DLD1 (cell line): ENCODE data around the gene HTR1A.

Source experiments
- in situ Hi-C: cut with HindIII; loops from 2 replicates; pipeline ENCODE4 v1.10.0; 2017; ENCODE audit warnings: low sequenced_read_pairs

Gene HTR1A

GRCh38 chr5:63962279-63962678 is at the start of gene HTR1A:
HTR1A (minus strand) TSS chr5:63962445; CDS start chr5:63961719, 726 bp downstream.
- in situ Hi-C loops = no loop called here

- in situ Hi-C loops = no loop called here
These were observed 41.7 kb upstream of the HTR1A start for GRCh38 chr5:64003966-64004365.

DNA sequence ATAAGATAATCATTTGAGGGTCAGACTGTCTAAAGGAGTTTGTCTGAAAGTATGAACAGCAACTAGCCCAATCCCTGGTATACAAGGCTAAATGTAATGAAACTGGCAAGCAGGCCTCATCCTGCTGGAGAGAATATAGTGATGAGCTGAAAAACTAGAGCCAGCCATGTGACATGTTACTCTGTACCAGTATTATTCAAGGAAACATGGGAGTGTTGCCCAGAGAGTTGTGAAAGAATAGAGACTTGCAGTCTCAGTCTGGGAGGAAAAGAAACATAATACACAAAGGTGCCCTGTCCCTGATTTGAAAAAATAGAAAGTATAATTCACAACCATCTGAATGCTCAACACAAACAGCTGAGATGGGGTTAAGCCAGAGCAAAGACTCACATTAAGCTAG is 37.9 kb upstream of the HTR1A start:
- in situ Hi-C loops = no loop called here

GRCh38 chr5:63987053-63987452 is 24.8 kb upstream of the HTR1A start:
- in situ Hi-C loops = no loop called here

DNA sequence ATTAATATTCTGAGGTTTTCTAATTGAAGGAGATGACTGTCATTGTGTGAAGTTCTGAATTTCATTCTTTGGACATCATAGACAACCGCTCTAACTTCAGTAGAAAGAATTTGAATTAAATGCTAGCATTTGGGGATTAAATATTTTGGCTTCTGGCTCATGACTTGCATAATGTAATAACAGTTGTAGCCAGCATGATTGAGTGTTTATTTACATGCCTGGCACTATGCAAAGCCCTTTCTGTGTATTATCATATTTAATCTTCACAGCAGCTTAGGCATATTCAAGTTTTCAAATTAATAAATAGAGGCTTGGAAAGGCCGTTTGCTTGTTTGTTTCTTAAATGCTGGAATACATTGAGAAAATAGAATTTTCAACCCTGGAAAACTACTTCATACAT is 19.6 kb upstream of the HTR1A start:
- in situ Hi-C loops = no loop called here

DNA sequence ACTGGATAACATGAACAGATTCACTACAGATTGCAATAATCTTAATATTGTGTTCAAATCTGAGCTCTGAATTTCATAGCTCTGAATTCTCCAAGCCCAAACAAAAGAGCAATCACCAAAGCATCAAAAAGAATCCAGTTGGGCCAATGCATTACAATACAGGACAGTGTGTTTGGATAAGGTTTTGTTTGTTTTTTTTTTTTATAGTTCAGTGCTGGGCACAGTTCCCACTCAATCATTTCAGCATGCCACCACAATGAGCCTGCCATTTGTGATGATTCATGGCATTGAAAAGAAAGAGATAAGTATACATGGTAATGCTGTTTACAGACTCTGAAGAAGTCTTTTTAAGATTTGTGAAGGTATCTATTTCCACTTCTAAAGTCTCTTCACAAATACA is 1.7 kb upstream of the HTR1A start:
- in situ Hi-C loops = no loop called here

- in situ Hi-C loops = no loop called here
These were observed 963 bp upstream of the HTR1A start for GRCh38 chr5:63963080-63963735.

DNA sequence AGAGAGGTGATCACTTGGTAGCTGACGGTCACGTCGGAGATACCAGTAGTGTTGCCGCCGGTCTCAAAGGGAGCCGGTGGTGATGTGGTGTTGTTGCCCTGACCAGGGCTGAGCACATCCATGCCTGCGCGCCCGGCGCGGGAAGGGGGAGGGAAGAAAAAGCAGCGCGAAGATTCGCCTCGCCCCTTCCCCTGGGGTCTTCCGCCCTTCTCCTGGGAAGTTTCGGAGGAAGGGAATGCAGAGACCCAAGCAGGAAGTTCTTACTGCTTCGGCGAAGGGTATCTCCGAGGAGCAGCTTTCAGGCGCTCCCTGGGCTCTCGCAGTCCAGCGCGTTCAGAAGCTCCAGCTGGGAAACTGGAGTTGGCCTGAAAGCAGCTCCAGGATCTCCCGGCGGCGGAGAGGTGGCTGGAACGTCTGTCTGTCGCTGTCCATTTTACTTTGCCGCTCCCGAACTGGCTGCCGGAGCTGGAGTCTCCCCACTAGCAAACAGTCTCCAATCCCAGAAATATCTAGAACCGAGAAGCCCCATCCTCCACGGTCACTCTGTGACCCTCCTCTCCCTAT is 565 bp downstream of the HTR1A start:
- in situ Hi-C loops = no loop called here

DNA sequence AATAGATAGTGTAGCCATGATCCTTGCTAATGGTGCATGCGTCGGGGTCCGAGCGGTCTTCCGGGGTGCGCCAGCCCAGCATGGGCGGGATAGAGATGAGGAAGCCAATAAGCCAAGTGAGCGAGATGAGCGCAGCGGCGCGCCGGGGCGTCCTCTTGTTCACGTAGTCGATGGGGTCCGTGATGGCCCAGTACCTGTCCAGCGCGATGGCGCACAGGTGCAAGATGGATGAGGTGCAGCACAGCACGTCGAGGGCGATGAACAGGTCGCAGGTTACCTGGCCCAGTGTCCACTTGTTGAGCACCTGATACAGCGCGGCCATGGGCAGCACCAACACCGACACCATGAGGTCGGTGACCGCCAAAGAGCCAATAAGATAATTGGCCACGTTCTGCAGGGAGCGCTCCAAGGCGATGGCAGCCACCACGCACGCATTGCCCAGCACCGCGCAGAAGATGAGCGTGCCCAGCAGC is 1.1 kb downstream of the HTR1A start:
- in situ Hi-C loops = no loop called here

DNA sequence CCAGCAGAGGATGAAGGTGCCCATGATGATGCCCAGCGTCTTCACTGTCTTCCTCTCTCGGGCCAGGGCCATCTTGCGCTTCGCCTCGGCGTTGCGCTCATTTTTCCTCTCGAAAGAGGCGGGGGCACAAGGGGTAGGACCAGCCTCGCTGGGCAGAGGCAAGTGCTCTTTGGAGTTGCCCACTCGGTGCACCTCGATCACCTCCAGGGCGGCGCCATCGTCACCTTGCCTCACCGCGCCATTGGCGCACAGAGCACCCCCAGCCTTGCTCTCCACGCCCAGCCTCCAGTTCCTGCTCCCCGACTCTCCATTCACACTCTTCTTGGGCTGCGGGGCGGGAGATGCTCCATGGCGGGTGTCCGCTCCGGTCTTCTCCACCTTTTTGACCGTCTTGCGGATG is 1.6 kb downstream of the HTR1A start:
- in situ Hi-C loops = no loop called here

GRCh38 chr5:63959177-63959982 is 2.9 kb downstream of the HTR1A start:
- in situ Hi-C loops = no loop called here

- in situ Hi-C loops = no loop called here
These were observed 3.6 kb downstream of the HTR1A start for GRCh38 chr5:63958654-63959053.

DNA sequence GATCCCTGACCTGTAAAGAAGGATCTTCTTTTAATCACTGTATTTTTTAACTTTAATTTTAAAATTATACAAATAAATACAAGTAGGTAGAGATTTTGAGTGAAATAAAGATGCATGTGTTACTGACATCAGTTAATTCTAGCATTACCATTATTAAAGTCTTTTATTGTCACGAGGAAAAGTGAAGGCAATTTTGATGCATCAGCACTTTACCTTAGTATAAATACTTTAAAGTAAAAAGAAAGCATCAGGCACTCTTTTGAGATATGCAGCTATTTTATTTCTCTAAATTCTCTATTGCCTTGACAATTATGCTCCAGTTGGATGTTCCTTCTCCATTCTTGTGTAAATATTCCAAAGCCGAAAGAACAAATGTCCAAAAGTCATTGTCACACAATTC is 4.6 kb downstream of the HTR1A start:
- in situ Hi-C loops = no loop called here

DNA sequence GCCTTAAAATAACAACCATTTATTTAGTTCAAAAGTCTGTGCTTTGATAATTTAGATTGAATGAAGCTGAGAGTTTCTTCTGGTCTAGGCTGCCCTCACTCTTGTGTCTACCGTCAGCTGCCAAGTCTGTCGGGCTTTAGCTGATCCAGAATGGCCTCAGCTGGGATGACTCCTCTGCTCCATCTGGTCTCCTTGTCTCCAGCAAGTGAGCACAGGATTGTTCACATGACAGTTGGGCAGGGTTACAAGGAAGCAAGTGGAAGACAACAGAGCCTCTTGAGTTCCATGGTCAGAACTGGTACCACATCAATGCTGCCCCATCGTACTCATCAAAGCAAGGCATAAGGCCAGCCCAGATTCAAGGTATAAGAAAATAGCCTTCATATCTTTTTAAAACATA is 9.0 kb downstream of the HTR1A start:
- in situ Hi-C loops = no loop called here

DNA sequence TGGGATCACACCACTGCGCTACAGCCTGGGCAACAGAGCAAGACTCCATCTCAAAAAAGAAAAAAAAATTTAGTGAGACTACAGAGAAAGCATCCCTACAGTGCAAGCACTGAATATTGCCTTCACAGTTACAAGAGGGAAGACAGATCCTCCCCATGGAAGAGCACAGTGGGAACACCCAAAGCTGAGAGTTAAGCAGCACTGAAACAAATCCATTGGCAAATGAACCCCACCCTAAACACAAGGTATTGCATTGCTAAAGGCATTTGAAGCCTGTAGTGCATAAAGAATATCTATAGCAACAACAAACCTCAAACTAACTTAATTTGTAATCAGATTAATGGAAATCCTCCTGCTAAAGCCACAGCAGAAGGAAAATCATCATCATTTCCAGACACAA is 27.1 kb downstream of the HTR1A start:
- in situ Hi-C loops = no loop called here

- in situ Hi-C loops = no loop called here
These were observed 30.4 kb downstream of the HTR1A start for GRCh38 chr5:63931836-63932235.

GRCh38 chr5:63928451-63928850 is 33.8 kb downstream of the HTR1A start:
- in situ Hi-C loops = no loop called here

GRCh38 chr5:63923914-63924313 is 38.3 kb downstream of the HTR1A start:
- in situ Hi-C loops = no loop called here

GRCh38 chr5:63919763-63920478 is 42.3 kb downstream of the HTR1A start:
- in situ Hi-C loops = no loop called here

- in situ Hi-C loops = no loop called here
These were observed 45.5 kb downstream of the HTR1A start for GRCh38 chr5:63916786-63917185.

GRCh38 chr5:63911871-63912270 is 50.4 kb downstream of the HTR1A start:
- in situ Hi-C loops = no loop called here
